Panc1 (cell line): ENCODE data around the gene LYRM1. TPM values are rescaled to one million over a fixed set of nuclear protein-coding genes. Genes with fewer than 3 reads are reported as not detected.
A peak's percentile ranks its signal among the peaks of the same experiment; 100 is the strongest.

Experiments
- ATAC-seq: fragments of 200-7000 bp; cut with Tn5 transposase; 2 replicates; pipeline ENCODE4 v1.9.1; 2020; ENCODE audit warnings: mild to moderate bottlenecking, moderate library complexity
- Bru-seq: library from RNA; stranded (reverse); fragments of 400-500 nt; gene quantifications from one replicate; lab custom pipeline; 2021; lab: Mats Ljungman, UMichigan
- BruChase-seq, 2 experiments: library from RNA; stranded (reverse); fragments of 400-500 nt; gene quantifications; one replicate each; lab custom pipeline; 2021; lab: Mats Ljungman, UMichigan
- BruUV-seq: library from RNA; stranded (reverse); fragments of 400-500 nt; replicated peaks from 2 replicates; lab custom pipeline; 2021; lab: Mats Ljungman, UMichigan
- CTCF ChIA-PET: fragments of 300-600 bp; sonication (Branson Sonifier 250); formaldehyde crosslinking; loops from one replicate; lab custom pipeline; 2022; ENCODE audit warnings: antibody characterized with exemption; lab: Charles Lee
- POLR2A ChIA-PET: fragments of 300-600 bp; sonication (Branson Sonifier 250); formaldehyde crosslinking; loops from one replicate; lab custom pipeline; 2022; ENCODE audit warnings: antibody characterized with exemption; lab: Charles Lee
- DNase-seq: peaks from one replicate; pipeline ENCODE4 v3.0.0-alpha.2; 2010; ENCODE audit warnings: low read depth, low spot score
- H3K27ac ChIP-seq: 2 replicates; pipeline ENCODE4 v1.5.1; 2011; ENCODE audit warnings: mild to moderate bottlenecking, low read length, inconsistent platforms
- H3K27me3 ChIP-seq: fragments of 200-500 bp; sonication (Bioruptor generic); 2 replicates; pipeline ENCODE4 v1.6.0; 2014; ENCODE audit warnings: low read length, inconsistent platforms; ENCODE audit not compliant: control insufficient read depth, insufficient read depth
- H3K36me3 ChIP-seq: fragments of 200-500 bp; sonication (Bioruptor generic); 2 replicates; pipeline ENCODE4 v1.5.1; 2014; ENCODE audit warnings: inconsistent platforms, mild to moderate bottlenecking, low read length, moderate library complexity; ENCODE audit not compliant: control insufficient read depth, insufficient read depth
- H3K4me1 ChIP-seq: 2 replicates; pipeline ENCODE4 v1.5.1; 2011; ENCODE audit warnings: inconsistent platforms, mild to moderate bottlenecking, low read length, moderate library complexity; ENCODE audit not compliant: control insufficient read depth, insufficient read depth
- H3K4me3 ChIP-seq, 2 experiments: 2 replicates each; pipeline ENCODE4 v1.5.1; 2011 to 2012; ENCODE audit warnings: low read depth in 2 of 2, low read length in 2 of 2, mild to moderate bottlenecking in 2 of 2, inconsistent platforms in 1 of 2, moderate library complexity in 1 of 2
- H3K9me3 ChIP-seq: fragments of 200-500 bp; sonication (Bioruptor generic); 2 replicates; pipeline ENCODE4 v1.5.1; 2014; ENCODE audit warnings: low read depth, mild to moderate bottlenecking, inconsistent platforms, low read length, moderate library complexity; ENCODE audit not compliant: control insufficient read depth, insufficient read depth
- CTCF ChIP-seq: fragments of 450-650 bp; IDR thresholded peaks from 2 replicates; pipeline ENCODE4 v1.5.1; 2017; ENCODE audit warnings: mild to moderate bottlenecking
- POLR2AphosphoS5 ChIP-seq: IDR thresholded peaks from 2 replicates; pipeline ENCODE4 v1.6.1; 2012; ENCODE audit warnings: mild to moderate bottlenecking, low read depth, low read length, moderate library complexity
- REST ChIP-seq, 2 experiments: IDR thresholded peaks; 2 replicates each; pipeline ENCODE4 v1.6.1; 2011 to 2012; ENCODE audit warnings: low read depth in 2 of 2, control low read depth in 1 of 2, low read length in 1 of 2, mild to moderate bottlenecking in 1 of 2, moderate library complexity in 1 of 2; ENCODE audit not compliant: insufficient read depth in 1 of 2
- SIN3A ChIP-seq: IDR thresholded peaks from 2 replicates; pipeline ENCODE4 v1.6.1; 2012; ENCODE audit warnings: low read depth, mild to moderate bottlenecking, low read length, moderate library complexity, borderline replicate concordance; ENCODE audit not compliant: insufficient read depth
- TCF7L2 ChIP-seq: IDR thresholded peaks from 2 replicates; pipeline ENCODE4 v1.6.1; 2011; ENCODE audit warnings: mild to moderate bottlenecking, low read depth, low read length, inconsistent platforms
- in situ Hi-C: cut with HindIII; loops from 2 replicates; pipeline ENCODE4 v1.10.0; 2016; ENCODE audit warnings: low sequenced_read_pairs, low pct_unique_long_range_greater_than_20kb
- intact Hi-C: fragments of 100-400 bp; cut with micrococcal nuclease; formaldehyde crosslinking; loops from one replicate; pipeline ENCODE4 v1.10.0; 2022; ENCODE audit not compliant: unreplicated experiment
- long read RNA-seq: library from polyadenylated mRNA; unstranded; transcript quantifications from one replicate; pipeline ENCODE4 v2.0.0, GENCODE V29; 2021; ENCODE audit not compliant: unreplicated experiment
- polyA plus RNA-seq: library from polyadenylated mRNA; unstranded; fragments of >200 nt; gene quantifications from one replicate; pipeline ENCODE4 v1.2.1, GENCODE V29; 2012; ENCODE audit warnings: missing spikeins; ENCODE audit not compliant: insufficient read length
- total RNA-seq: library from RNA; stranded (reverse); gene quantifications from one replicate; pipeline ENCODE4 v1.2.1, GENCODE V29; 2021; ENCODE audit not compliant: unreplicated experiment

The LYRM1 gene
- total RNA-seq (30.7 TPM), Bru-seq, nascent RNA (percentile 74 among the genes with signal in this experiment), BruChase-seq, experiment 1, labeled RNA remaining after a 2-hour chase (percentile 74 among the genes with signal in this experiment), BruChase-seq, experiment 2, labeled RNA remaining after a 6-hour chase (percentile 75 among the genes with signal in this experiment)
- 26.4 TPM for polyA plus RNA-seq
- long read RNA-seq, transcript LYRM1-204 (4 exons, 1,558 nt), result minor isoform, 5 of 36 reads
- long read RNA-seq, transcript LYRM1-208 (4 exons, 460 nt), result major isoform, 13 of 36 reads
- long read RNA-seq, partial matches to known transcripts, result 2 of 36 reads
- long read RNA-seq, other reads (novel, unspliced or antisense), result 7 of 36 reads

- in situ Hi-C loops, result no loop called here
- Histone ChIP-seq H3K9me3 (no peaks in the 10 kb centered on the region), H3K27me3 (no peaks in the 10 kb centered on the region), H3K4me1 (peaks cover 55% of the 10 kb centered on the region), H3K36me3 (peaks cover 3% of the 10 kb centered on the region), H3K4me3 (peak within 1 kb of the TSS; percentile 82 to 91), H3K27ac (peak within 1 kb of the TSS; percentile 98)
- TF ChIP-seq REST (IDR thresholded peaks at IDR 0.05; ENCODE audit: insufficient read depth in 1 of 2, low read depth in 2 of 2, low read length in 1 of 2), result no peak
- TF ChIP-seq CTCF, result no peak
- TF ChIP-seq TCF7L2, result peak; percentile 76
- TF ChIP-seq SIN3A, result 0 out of 2 replicates have a peak, but pooled peaks have one; percentile 27
- TF ChIP-seq POLR2AphosphoS5, result peak; percentile 80
- POLR2A ChIA-PET, result interaction anchor here (0.5 to 1.0 kb wide), 8 partner anchors 15 to 498 kb away, joined by 3 to 16 read pairs (median 4); partner anchors contain the start of gene ACSM3
- DNase-seq (peak; percentile 92), ATAC-seq (peak; percentile 93)
- CTCF ChIA-PET, result no interaction called here
- intact Hi-C loops, result no loop called here
- BruUV-seq, result no TSS peak
Measured at GRCh38 chr16:20900299-20901067, at the start of gene LYRM1, which contains the start of gene DCUN1D3. Gene LYRM1 (plus strand): TSS chr16:20900771. CDS start chr16:20915556, 14,785 bp downstream. Gene DCUN1D3 (minus strand): TSS chr16:20900358. CDS start chr16:20862538, 37,820 bp downstream.

GRCh38 chr16:20850981-20851380, 49.6 kb upstream of the LYRM1 start:
- in situ Hi-C loops (no loop called here), intact Hi-C loops (loop anchor here (2.0 kb wide), 1 partner anchor 234 kb away; no protein-coding TSS in a partner anchor)
- H3K36me3 ChIP-seq, result peaks cover 4% of the 10 kb centered on the region

More at GRCh38 chr16:20850981-20851380, 49.6 kb upstream of the LYRM1 start:
- H3K9me3 ChIP-seq, result no peaks in the 10 kb centered on the region
- no peak overlapping the region for H3K4me3 ChIP-seq
- ChIA-PET POLR2A (no interaction called here), CTCF (interaction anchor here (0.7 to 1.9 kb wide), 3 partner anchors 233 to 288 kb away, joined by 3 to 6 read pairs (median 6); no protein-coding TSS in a partner anchor)
- no peak for DNase-seq
- no peak for TF ChIP-seq REST (IDR thresholded peaks at IDR 0.05; ENCODE audit: insufficient read depth in 1 of 2, low read depth in 2 of 2, low read length in 1 of 2)
- no peak for TF ChIP-seq CTCF
- no peak for TF ChIP-seq SIN3A
- no peak for TF ChIP-seq TCF7L2
- no peak; the same call in 1 of the 2 replicates for TF ChIP-seq POLR2AphosphoS5
- peaks cover 23% of the 10 kb centered on the region for H3K4me1 ChIP-seq
- BruUV-seq, result no TSS peak
- ATAC-seq, result no peak
- H3K27me3 ChIP-seq, result no peaks in the 10 kb centered on the region
- H3K27ac ChIP-seq, result peak overlapping the region; percentile 64
